DMS53 (cell line): ENCODE results near the gene SLC35B4.

Source experiments
- DNase-seq: peaks from one replicate; lab custom pipeline; 2025; lab: John Stamatoyannopoulos, UW

Gene SLC35B4

GRCh38 chr7:134316539-134317344 lies at the start of gene SLC35B4:
Gene SLC35B4, minus strand, starts transcription at chr7:134316930. Its CDS starts 179 bp downstream, at chr7:134316751.
- DNase-seq: peak; percentile 99

GRCh38 chr7:134366481-134366880 lies 49.8 kb upstream of the SLC35B4 start:
- no peak for DNase-seq

- no peak for DNase-seq
These were observed 48.8 kb upstream of the SLC35B4 start for GRCh38 chr7:134365341-134366054.

- peak; percentile 75 for DNase-seq
These were observed 47.9 kb upstream of the SLC35B4 start for GRCh38 chr7:134364619-134365037.

- DNase-seq: no peak
These were observed 46.1 kb upstream of the SLC35B4 start for GRCh38 chr7:134362587-134363483.

- DNase-seq: no peak
These were observed 43.2 kb upstream of the SLC35B4 start for GRCh38 chr7:134359787-134360432.

GRCh38 chr7:134357486-134357885 lies 40.8 kb upstream of the SLC35B4 start:
- peak; percentile 20 for DNase-seq

GRCh38 chr7:134356421-134356936 lies 39.7 kb upstream of the SLC35B4 start:
- DNase-seq: no peak

GRCh38 chr7:134355927-134356326 lies 39.2 kb upstream of the SLC35B4 start:
- no peak for DNase-seq

GRCh38 chr7:134355004-134355525 lies 38.3 kb upstream of the SLC35B4 start:
- no peak for DNase-seq

- no peak for DNase-seq
These were observed 36.7 kb upstream of the SLC35B4 start for GRCh38 chr7:134353411-134353810.

GRCh38 chr7:134351424-134351823 lies 34.7 kb upstream of the SLC35B4 start:
- DNase-seq: no peak

- DNase-seq: no peak
These were observed 34.0 kb upstream of the SLC35B4 start for GRCh38 chr7:134350709-134351108.

- no peak for DNase-seq
These were observed 30.8 kb upstream of the SLC35B4 start for GRCh38 chr7:134347567-134347966.

GRCh38 chr7:134343796-134344195 lies 27.1 kb upstream of the SLC35B4 start:
- no peak for DNase-seq

GRCh38 chr7:134343136-134343535 lies 26.4 kb upstream of the SLC35B4 start:
- no peak for DNase-seq

GRCh38 chr7:134339475-134339874 lies 22.7 kb upstream of the SLC35B4 start:
- DNase-seq: no peak

- no peak for DNase-seq
These were observed 21.2 kb upstream of the SLC35B4 start for GRCh38 chr7:134337980-134338379.

- DNase-seq: no peak
These were observed 17.7 kb upstream of the SLC35B4 start for GRCh38 chr7:134334408-134334807.

GRCh38 chr7:134333943-134334342 lies 17.2 kb upstream of the SLC35B4 start:
- DNase-seq: no peak

- no peak for DNase-seq
These were observed 16.2 kb upstream of the SLC35B4 start for GRCh38 chr7:134332892-134333291.
